ENCODE results near the gene HSPG2. TPM values are rescaled to one million over a fixed set of nuclear protein-coding genes. Genes with fewer than 3 reads are reported as not detected.
A peak's percentile ranks its signal among the peaks of the same experiment; 100 is the strongest.
"Not testable (repeated sequence)": the region's sequence is repeated elsewhere in the genome, so short reads cannot be mapped to it uniquely, and the experiment has no call there.

Gene HSPG2
- polyA plus RNA-seq, 10 donors: 190 to 364 (median 273) TPM

GRCh38 chr1:21935393-21935804, 1.7 kb downstream of the HSPG2 start:
- DNase-seq: peak in 1 of 3 donors; percentile 26

- peak in 1 of 3 donors; percentile 69 for DNase-seq
Measured at GRCh38 chr1:21933397-21934248, 3.5 kb downstream of the HSPG2 start.

GRCh38 chr1:21932127-21932526, 5.0 kb downstream of the HSPG2 start:
- DNase-seq: no peak

- no peak for DNase-seq
Measured at GRCh38 chr1:21931171-21932093, 5.7 kb downstream of the HSPG2 start.

- no peak for DNase-seq
Measured at GRCh38 chr1:21930629-21931170, 6.4 kb downstream of the HSPG2 start.

GRCh38 chr1:21930080-21930571, 7.0 kb downstream of the HSPG2 start:
- no peak for DNase-seq

- peak in 1 of 3 donors; percentile 87 for DNase-seq
Measured at GRCh38 chr1:21927533-21928237, 9.4 kb downstream of the HSPG2 start.

GRCh38 chr1:21926814-21927532, 10.1 kb downstream of the HSPG2 start:
- DNase-seq: peak in 2 of 3 donors; percentile 81 to 83

GRCh38 chr1:21926065-21926464, 11.0 kb downstream of the HSPG2 start:
- DNase-seq: no peak

GRCh38 chr1:21925334-21925940, 11.7 kb downstream of the HSPG2 start:
- no peak for DNase-seq

- DNase-seq: no peak
Measured at GRCh38 chr1:21924503-21925005, 12.6 kb downstream of the HSPG2 start.

- DNase-seq: no peak
Measured at GRCh38 chr1:21922090-21923013, 14.8 kb downstream of the HSPG2 start.

GRCh38 chr1:21921100-21921875, 15.8 kb downstream of the HSPG2 start:
- no peak for DNase-seq

- no peak for DNase-seq
Measured at GRCh38 chr1:21919520-21919919, 17.6 kb downstream of the HSPG2 start.

GRCh38 chr1:21917239-21917631, 19.9 kb downstream of the HSPG2 start:
- not testable (repeated sequence) for DNase-seq

GRCh38 chr1:21916447-21917238, 20.5 kb downstream of the HSPG2 start:
- DNase-seq: no peak

All from muscle of back (tissue), 11 donors.